GM11168 (cell line): ENCODE measurements around the gene CIITA.

Experiments used
- in situ Hi-C: fragments of 300-500 bp; cut with MboI; formaldehyde crosslinking; loops from one replicate; pipeline ENCODE4 v1.12.0; 2022; ENCODE audit warnings: low sequenced_read_pairs; ENCODE audit not compliant: unreplicated experiment

Gene CIITA

GRCh38 chr16:10969615-10970014 lies 92.6 kb downstream of the CIITA start:
- in situ Hi-C loops, result loop anchor here (5.0 to 25.0 kb wide), 3 partner anchors 278 to 668 kb away; no protein-coding TSS in a partner anchor

DNA sequence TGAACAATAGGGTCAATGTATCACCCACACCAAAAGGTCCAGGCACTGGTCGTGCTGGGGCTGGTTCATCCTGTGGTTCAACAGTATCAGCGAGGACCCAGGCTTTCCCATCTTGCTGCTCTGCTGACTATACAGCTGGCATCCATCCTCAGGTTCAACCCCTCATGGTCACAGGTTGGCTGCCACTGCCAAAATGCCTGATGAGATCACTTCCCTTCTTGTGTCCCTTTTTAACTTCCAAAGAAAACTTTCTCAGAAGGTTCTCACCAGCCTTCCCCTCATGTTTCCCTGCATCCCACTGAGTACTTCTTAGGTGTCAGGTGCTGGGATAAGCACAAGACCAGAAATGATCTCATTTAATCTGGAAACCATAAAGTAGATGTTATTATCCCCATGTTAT lies 93.1 kb downstream of the CIITA start:
- in situ Hi-C loops, result loop anchor here (10.0 to 25.0 kb wide), 2 partner anchors 405 to 667 kb away; no protein-coding TSS in a partner anchor

- in situ Hi-C loops, result loop anchor here (10.0 to 25.0 kb wide), 2 partner anchors 403 to 666 kb away; no protein-coding TSS in a partner anchor
Measured at GRCh38 chr16:10971560-10971961, 94.6 kb downstream of the CIITA start.

GRCh38 chr16:10972108-10972818 lies 95.3 kb downstream of the CIITA start:
- in situ Hi-C loops, result loop anchor here (10.0 to 25.0 kb wide), 2 partner anchors 403 to 665 kb away; no protein-coding TSS in a partner anchor

DNA sequence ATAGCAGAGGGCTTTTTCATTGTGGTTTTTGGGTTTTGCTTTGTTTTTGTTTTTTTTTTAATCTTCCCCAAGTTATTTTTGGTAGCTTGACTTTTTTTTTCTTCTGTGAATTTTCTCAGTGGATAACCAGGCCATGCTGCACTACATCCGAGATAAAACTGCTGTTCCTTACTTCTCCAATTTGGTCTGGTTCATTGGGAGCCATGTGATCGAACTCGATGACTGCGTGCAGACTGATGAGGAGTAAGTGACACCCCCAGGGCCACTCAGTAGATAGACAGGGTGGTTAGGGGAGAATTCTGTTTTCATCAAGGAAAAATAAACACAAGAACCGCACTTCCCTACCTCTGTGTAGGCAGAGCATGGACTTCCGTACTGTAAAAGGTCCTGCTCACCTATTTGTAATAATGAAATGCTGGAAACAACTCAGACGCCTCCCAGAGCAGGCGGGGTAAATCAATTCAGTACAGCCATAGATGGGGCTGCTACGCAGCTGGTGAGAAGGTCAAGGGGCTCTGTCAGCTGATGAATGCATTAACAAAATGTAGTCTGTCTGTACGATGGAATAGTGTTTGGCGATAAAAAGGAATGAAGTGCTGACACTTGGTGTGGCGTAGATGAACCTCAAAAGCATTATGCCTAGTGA lies 95.9 kb downstream of the CIITA start:
- in situ Hi-C loops, result loop anchor here (10.0 to 25.0 kb wide), 2 partner anchors 402 to 664 kb away; no protein-coding TSS in a partner anchor

GRCh38 chr16:10976634-10977033 lies 99.6 kb downstream of the CIITA start:
- in situ Hi-C loops, result loop anchor here (10.0 kb wide), 1 partner anchor 398 kb away; no protein-coding TSS in a partner anchor

- in situ Hi-C loops, result loop anchor here (10.0 kb wide), 1 partner anchor 397 kb away; no protein-coding TSS in a partner anchor
Measured at GRCh38 chr16:10978124-10978523, 101.1 kb downstream of the CIITA start.

GRCh38 chr16:10978871-10979446 lies 102.0 kb downstream of the CIITA start:
- in situ Hi-C loops, result loop anchor here (10.0 kb wide), 1 partner anchor 396 kb away; no protein-coding TSS in a partner anchor

DNA sequence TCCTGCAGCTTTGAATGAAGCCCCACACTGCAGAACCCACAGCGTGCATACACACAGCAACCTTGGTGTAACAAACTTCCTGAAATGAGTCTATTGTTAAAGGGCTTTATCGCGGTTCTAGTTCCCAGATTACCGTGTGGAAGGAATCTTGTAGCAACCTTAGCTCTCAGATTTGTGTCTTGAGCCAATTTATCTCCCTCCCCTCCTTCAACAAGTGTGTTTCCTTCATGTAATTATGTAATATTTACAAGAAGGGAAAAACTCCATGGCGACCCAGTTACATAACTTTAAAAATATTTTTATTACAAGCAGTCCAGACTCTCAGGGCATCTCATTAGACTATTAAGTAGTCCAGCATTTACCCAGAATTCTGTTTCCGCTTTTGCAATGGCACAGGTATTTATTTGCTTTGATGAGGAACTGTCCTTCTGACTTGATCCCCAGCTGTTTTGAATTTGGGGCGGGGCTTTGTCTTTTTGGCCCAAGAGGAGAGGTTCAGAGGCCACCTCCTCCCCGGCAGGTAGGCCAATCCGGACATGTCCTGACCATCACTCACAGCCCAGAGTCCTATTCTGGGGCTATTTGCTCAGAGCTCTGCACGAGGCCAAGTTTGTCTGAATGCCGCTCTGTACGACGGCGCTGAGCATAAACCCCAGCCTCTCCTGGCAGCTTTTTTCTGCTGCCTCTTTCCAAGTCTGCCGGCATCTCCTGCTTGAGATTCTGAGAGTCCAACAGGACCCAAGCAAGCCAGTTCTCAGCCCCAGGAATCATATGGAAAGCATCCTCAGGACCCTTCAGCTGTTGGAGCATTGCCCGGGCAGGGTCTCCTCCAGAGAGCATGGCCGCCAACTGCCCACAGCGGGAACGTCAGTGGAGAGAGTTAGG lies 103.0 kb downstream of the CIITA start:
- in situ Hi-C loops, result loop anchor here (10.0 kb wide), 1 partner anchor 395 kb away; no protein-coding TSS in a partner anchor

DNA sequence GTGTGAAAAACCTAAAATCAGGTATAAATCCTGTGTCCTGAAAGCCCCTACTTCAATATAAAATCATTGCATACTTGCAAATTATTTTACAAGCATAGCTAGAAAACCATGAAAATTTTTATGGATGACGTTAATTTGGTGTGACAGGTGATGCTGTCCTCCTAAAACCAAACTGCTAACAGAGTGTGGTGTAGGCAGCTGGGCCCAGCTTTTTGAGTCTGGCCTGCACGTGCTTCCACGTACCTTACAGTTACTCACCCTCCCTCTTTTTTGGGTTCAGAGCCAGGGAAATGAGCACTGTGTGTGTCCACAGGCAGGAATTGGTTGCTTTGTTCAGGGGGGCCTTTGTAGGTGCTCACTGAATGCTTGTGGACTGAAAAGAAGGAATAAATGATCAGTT lies 103.8 kb downstream of the CIITA start:
- in situ Hi-C loops, result no loop called here

DNA sequence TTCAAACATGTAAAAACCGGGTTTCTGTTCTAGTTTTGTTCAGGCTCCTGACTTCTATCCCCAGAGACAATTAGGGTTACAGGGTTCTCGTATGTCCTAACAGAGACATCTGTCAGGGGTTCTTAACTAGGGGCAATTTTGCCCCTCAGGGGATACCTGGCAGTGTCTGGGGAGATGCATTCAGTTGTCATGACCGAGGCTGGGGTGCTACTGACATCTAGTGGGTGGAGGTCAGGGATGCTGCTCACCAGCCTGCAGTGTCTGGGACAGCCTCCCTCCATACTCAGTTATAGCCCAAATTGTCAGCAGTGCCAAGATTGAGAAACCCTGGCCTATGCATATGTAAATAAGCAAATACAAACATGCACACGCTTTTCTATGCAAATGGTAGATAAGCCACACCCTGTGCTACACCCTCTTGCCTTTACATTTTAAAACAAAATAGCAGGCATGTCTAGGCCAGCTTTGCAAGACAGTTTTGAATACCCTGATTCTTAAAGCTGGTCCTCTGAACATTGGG lies 104.8 kb downstream of the CIITA start:
- in situ Hi-C loops, result no loop called here

DNA sequence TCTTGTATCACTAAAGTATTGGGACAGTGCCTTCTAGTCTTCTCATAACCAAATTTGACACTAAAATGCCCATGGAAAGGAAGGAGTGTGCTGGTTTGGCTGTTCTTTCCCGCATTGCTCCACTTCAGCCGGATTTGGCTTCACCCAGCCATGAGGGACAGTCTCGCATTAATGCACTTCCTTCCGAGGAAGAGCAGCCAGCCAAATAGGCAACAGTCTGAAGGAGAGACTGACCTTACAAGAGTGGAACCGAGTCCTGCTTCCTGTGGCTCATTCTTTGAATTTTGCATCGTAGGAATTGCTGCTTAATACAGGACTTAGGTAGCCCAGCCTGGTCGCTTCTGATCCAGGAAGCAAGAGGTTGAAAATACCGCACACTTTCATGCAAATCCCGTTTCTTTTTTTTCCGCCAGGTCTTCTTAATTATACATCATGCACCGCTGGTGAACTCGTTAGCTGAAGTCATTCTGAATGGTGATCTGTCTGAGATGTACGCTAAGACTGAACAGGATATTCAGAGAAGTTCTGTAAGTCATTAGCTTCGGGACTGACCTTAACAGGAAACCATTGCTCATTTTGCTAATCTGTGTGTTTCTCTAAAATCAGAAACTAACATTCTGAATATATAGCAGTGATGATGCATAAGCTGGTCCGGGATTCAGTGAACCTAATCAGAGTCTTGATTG lies 105.6 kb downstream of the CIITA start:
- in situ Hi-C loops, result no loop called here

DNA sequence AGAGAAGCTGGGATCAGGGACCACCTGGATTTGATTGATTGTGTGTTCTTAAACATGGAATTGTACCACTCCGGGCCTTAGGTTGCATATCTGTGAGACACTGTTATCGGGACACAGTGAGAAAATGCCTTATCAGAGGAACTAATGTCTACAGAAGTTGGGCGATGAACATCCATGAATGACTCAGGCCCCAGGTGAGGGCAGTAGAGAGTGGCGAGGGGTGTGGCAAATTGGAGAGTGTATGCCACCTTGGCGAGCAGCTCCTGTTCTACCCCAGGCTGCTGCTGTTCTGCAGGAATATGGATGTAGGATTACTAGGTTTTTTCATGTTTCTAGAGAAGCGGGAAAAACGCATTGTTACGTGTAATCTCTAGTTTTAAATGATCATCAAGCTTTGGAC lies 106.2 kb downstream of the CIITA start:
- in situ Hi-C loops, result no loop called here

- in situ Hi-C loops, result no loop called here
Measured at GRCh38 chr16:10984509-10984908, 107.5 kb downstream of the CIITA start.
